HG03432 (cell line): Measurements from ENCODE around the gene LDLRAP1.

Source experiments
- ATAC-seq: cut with Tn5 transposase; IDR thresholded peaks from one replicate; pipeline ENCODE4 v1.9.1; 2021; ENCODE audit warnings: mild to moderate bottlenecking, moderate library complexity; ENCODE audit not compliant: unreplicated experiment

LDLRAP1 gene

GRCh38 chr1:25561421-25562100 is 18.2 kb downstream of the LDLRAP1 start:
- no peak for ATAC-seq

GRCh38 chr1:25562101-25562927 is 18.9 kb downstream of the LDLRAP1 start:
- ATAC-seq, result peak; percentile 69

GRCh38 chr1:25562928-25563283 is 19.5 kb downstream of the LDLRAP1 start:
- no peak for ATAC-seq

GRCh38 chr1:25563330-25564215 is 20.2 kb downstream of the LDLRAP1 start:
- ATAC-seq, result no peak

- ATAC-seq, result no peak
Measured at GRCh38 chr1:25564777-25565574, 21.6 kb downstream of the LDLRAP1 start.

- ATAC-seq, result no peak
Measured at GRCh38 chr1:25565626-25566025, 22.2 kb downstream of the LDLRAP1 start.

- no peak for ATAC-seq
Measured at GRCh38 chr1:25566176-25566729, 22.8 kb downstream of the LDLRAP1 start.

- ATAC-seq, result no peak
Measured at GRCh38 chr1:25566730-25567341, 23.4 kb downstream of the LDLRAP1 start.

GRCh38 chr1:25567710-25568089 is 24.3 kb downstream of the LDLRAP1 start:
- ATAC-seq, result no peak

GRCh38 chr1:25568090-25568833 is 24.9 kb downstream of the LDLRAP1 start:
- ATAC-seq, result no peak

- ATAC-seq, result no peak
Measured at GRCh38 chr1:25568834-25569596, 25.6 kb downstream of the LDLRAP1 start.

- no peak for ATAC-seq
Measured at GRCh38 chr1:25569597-25570396, 26.4 kb downstream of the LDLRAP1 start.

- no peak for ATAC-seq
Measured at GRCh38 chr1:25570798-25571521, 27.6 kb downstream of the LDLRAP1 start.

GRCh38 chr1:25571522-25571970 is 28.1 kb downstream of the LDLRAP1 start:
- ATAC-seq, result no peak

GRCh38 chr1:25572107-25572506 is 28.7 kb downstream of the LDLRAP1 start:
- ATAC-seq, result no peak

GRCh38 chr1:25572708-25573590 is 29.5 kb downstream of the LDLRAP1 start:
- ATAC-seq, result no peak
